ENCODE results near the gene KIAA0319L.
A peak's percentile ranks its signal among the peaks of the same experiment; 100 is the strongest.
"Not testable (repeated sequence)": the region's sequence is repeated elsewhere in the genome, so short reads cannot be mapped to it uniquely, and the experiment has no call there.

The KIAA0319L gene

GRCh38 chr1:35580949-35581388, 23.8 kb upstream of the KIAA0319L start:
- no peak for DNase-seq

GRCh38 chr1:35577071-35577998, 20.1 kb upstream of the KIAA0319L start:
- DNase-seq: peak; percentile 56

- DNase-seq: not testable (repeated sequence)
Observed at GRCh38 chr1:35576766-35577070, 19.5 kb upstream of the KIAA0319L start.

- no peak for DNase-seq
Observed at GRCh38 chr1:35576061-35576765, 19.0 kb upstream of the KIAA0319L start.

GRCh38 chr1:35575416-35575958, 18.3 kb upstream of the KIAA0319L start:
- DNase-seq: no peak

GRCh38 chr1:35574655-35575415, 17.6 kb upstream of the KIAA0319L start:
- no peak for DNase-seq

GRCh38 chr1:35574125-35574654, 17.0 kb upstream of the KIAA0319L start:
- DNase-seq: no peak

GRCh38 chr1:35573198-35574124, 16.3 kb upstream of the KIAA0319L start, which contains the start of gene TFAP2E:
TFAP2E (plus strand) TSS chr1:35573314; CDS start chr1:35573578, 264 bp downstream.
- no peak for DNase-seq

GRCh38 chr1:35572296-35572695, 15.1 kb upstream of the KIAA0319L start:
- DNase-seq: no peak

GRCh38 chr1:35571263-35571662, 14.1 kb upstream of the KIAA0319L start:
- DNase-seq: no peak

- DNase-seq: no peak
Observed at GRCh38 chr1:35570589-35571137, 13.5 kb upstream of the KIAA0319L start.

- no peak for DNase-seq
Observed at GRCh38 chr1:35569936-35570335, 12.7 kb upstream of the KIAA0319L start.

- peak; percentile 62 for DNase-seq
Observed at GRCh38 chr1:35568975-35569395, 11.8 kb upstream of the KIAA0319L start.

- no peak for DNase-seq
Observed at GRCh38 chr1:35567947-35568558, 10.8 kb upstream of the KIAA0319L start.

- DNase-seq: no peak
Observed at GRCh38 chr1:35565742-35566133, 8.5 kb upstream of the KIAA0319L start.

- DNase-seq: no peak
Observed at GRCh38 chr1:35564884-35565741, 7.9 kb upstream of the KIAA0319L start.

- peak; percentile 80 for DNase-seq
Observed at GRCh38 chr1:35564037-35564883, 7.1 kb upstream of the KIAA0319L start.

- no peak for DNase-seq
Observed at GRCh38 chr1:35563166-35563565, 6.0 kb upstream of the KIAA0319L start.
